Measurements from ENCODE around the gene TMEM120A.

The TMEM120A gene

DNA sequence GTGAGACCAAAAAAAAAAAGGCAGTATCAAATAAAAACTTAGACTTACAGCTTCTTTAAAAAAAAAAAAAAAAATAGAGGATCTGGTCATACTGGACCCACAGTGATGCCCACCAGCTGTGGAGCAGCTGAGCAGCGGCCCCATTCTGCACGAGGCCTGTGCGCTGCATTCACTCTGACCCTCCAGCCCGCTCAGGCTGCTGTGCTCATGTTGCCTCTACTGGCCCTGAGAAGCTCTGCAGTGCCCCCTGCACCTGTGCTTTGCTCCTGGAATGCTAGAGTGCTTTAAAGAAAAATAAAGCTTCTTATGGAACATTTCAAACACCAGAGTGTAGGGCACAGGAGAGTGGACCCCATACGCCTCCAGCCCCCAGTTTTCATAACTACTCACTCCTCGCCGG lies 33.2 kb downstream of the TMEM120A start:
- Histone ChIP-seq H3K79me2 (ENCODE audit: insufficient read depth, low read length) (no peaks in the 10 kb centered on the region), H3K9me3 (ENCODE audit: insufficient read depth, low read depth, low read length) (no peaks in the 10 kb centered on the region), H3K4me3 (ENCODE audit: low read length, poor library complexity, severe bottlenecking) (no peak overlapping the region), H2AFZ (ENCODE audit: low read length) (no peak overlapping the region), H3K4me1 (ENCODE audit: insufficient read depth, low read length, poor library complexity, severe bottlenecking) (no peaks in the 10 kb centered on the region), H3F3A (ENCODE audit: low read depth) (no peaks in the 10 kb centered on the region), H4K20me1 (ENCODE audit: insufficient read depth, low read length, poor library complexity, severe bottlenecking) (no peaks in the 10 kb centered on the region), H3K9me2 (replicated peaks; ENCODE audit: low read depth, low read length) (no peaks in the 10 kb centered on the region), H3K9ac (ENCODE audit: low read depth, low read length, poor library complexity, severe bottlenecking) (no peak overlapping the region), H3K27me3 (ENCODE audit: insufficient read depth, low read length, poor library complexity, severe bottlenecking) (no peaks in the 10 kb centered on the region), H3K36me3 (ENCODE audit: insufficient read depth, low read length) (peaks cover 7% of the 10 kb centered on the region; the same call in 1 of the 2 replicates), H3K4me2 (ENCODE audit: low read depth, low read length, poor library complexity, severe bottlenecking) (no peak overlapping the region)
- TF ChIP-seq EZH2phosphoT487 (IDR thresholded peaks at IDR 0.05; ENCODE audit: borderline replicate concordance) = no peak
- TF ChIP-seq, protein P1, sequence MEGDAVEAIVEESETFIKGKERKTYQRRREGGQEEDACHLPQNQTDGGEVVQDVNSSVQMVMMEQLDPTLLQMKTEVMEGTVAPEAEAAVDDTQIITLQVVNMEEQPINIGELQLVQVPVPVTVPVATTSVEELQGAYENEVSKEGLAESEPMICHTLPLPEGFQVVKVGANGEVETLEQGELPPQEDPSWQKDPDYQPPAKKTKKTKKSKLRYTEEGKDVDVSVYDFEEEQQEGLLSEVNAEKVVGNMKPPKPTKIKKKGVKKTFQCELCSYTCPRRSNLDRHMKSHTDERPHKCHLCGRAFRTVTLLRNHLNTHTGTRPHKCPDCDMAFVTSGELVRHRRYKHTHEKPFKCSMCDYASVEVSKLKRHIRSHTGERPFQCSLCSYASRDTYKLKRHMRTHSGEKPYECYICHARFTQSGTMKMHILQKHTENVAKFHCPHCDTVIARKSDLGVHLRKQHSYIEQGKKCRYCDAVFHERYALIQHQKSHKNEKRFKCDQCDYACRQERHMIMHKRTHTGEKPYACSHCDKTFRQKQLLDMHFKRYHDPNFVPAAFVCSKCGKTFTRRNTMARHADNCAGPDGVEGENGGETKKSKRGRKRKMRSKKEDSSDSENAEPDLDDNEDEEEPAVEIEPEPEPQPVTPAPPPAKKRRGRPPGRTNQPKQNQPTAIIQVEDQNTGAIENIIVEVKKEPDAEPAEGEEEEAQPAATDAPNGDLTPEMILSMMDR (conservative IDR thresholded peaks at IDR 0.05; ENCODE audit: low read length) = peak; percentile 23; the same call in 1 of the 2 replicates

DNA sequence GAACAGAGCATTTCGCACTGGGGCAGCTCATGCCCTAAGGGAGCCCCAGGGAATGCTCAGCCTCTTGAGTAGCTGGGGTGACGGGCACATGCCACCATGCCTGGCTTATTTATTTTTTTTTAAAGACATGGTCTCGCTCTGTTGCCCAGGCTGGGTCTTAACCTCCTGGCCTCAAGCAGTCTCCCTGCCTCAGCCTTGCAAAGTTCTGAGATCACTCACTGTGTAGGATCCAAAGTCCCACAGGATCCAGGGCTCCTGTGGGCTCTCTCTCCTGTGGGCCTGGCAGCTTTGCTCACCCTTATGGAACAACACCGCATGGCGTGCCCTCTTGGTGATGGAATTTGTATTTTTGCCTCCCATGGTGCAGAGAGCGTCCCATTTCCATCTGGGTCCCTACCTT lies 34.0 kb downstream of the TMEM120A start:
- H4K20me1 ChIP-seq (ENCODE audit: insufficient read depth, low read length, poor library complexity, severe bottlenecking) = no peaks in the 10 kb centered on the region
- no peak overlapping the region for H3K4me3 ChIP-seq (ENCODE audit: low read length, poor library complexity, severe bottlenecking)
- no peaks in the 10 kb centered on the region for H3K4me1 ChIP-seq (ENCODE audit: insufficient read depth, low read length, poor library complexity, severe bottlenecking)
- H3F3A ChIP-seq (ENCODE audit: low read depth) = no peaks in the 10 kb centered on the region
- no peaks in the 10 kb centered on the region for H3K9me2 ChIP-seq (replicated peaks; ENCODE audit: low read depth, low read length)
- no peak overlapping the region for H2AFZ ChIP-seq (ENCODE audit: low read length)
- TF ChIP-seq EZH2phosphoT487 (IDR thresholded peaks at IDR 0.05; ENCODE audit: borderline replicate concordance) = no peak
- TF ChIP-seq, protein P1 (conservative IDR thresholded peaks at IDR 0.05; ENCODE audit: low read length) = no peak
- no peaks in the 10 kb centered on the region for H3K9me3 ChIP-seq (ENCODE audit: insufficient read depth, low read depth, low read length)
- no peaks in the 10 kb centered on the region for H3K27me3 ChIP-seq (ENCODE audit: insufficient read depth, low read length, poor library complexity, severe bottlenecking)
- no peak overlapping the region for H3K4me2 ChIP-seq (ENCODE audit: low read depth, low read length, poor library complexity, severe bottlenecking)
- peaks cover 15% of the 10 kb centered on the region; the same call in 1 of the 2 replicates for H3K36me3 ChIP-seq (ENCODE audit: insufficient read depth, low read length)
- H3K9ac ChIP-seq (ENCODE audit: low read depth, low read length, poor library complexity, severe bottlenecking) = no peak overlapping the region
- no peaks in the 10 kb centered on the region for H3K79me2 ChIP-seq (ENCODE audit: insufficient read depth, low read length)

DNA sequence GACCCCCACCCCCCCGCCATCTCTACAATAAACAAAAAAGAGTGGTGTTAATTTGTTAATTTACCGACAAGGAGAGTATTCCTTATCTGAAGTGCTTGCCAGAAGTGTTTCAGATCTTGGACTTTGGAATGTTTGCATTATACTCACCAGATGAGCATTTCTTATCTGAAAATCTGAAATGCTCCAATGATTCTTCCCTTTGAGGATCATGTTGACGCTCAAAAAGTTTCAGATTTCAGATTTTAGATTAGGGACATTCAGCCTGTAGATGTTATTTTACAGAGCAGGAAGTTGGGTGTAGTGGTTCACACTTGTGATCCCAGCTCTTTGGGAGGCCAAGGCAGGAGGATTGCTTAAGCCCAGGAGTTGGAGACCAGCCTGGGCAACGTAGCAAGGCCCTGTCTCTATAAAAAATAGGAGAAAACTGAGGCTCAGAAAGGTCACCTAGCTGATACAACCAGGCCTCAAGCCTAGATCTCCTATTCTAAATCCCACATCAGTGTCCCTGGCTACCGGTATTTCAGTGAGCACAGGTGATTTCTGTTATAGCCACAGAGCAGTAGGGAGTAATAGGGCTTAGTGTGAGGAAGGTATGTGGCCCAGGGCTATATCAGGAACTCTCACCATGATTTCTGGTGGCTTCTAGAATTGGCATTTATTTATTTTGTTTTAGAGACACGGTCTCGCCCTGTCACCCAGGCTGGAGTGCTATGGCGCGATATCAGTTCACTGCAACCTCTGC lies 35.4 kb downstream of the TMEM120A start:
- Histone ChIP-seq H3F3A (ENCODE audit: low read depth) (no peaks in the 10 kb centered on the region), H3K4me2 (ENCODE audit: low read depth, low read length, poor library complexity, severe bottlenecking) (no peak overlapping the region), H2AFZ (ENCODE audit: low read length) (no peak overlapping the region), H3K9me3 (ENCODE audit: insufficient read depth, low read depth, low read length) (no peaks in the 10 kb centered on the region), H3K9ac (ENCODE audit: low read depth, low read length, poor library complexity, severe bottlenecking) (no peak overlapping the region), H3K36me3 (ENCODE audit: insufficient read depth, low read length) (peaks cover 19% of the 10 kb centered on the region; the same call in 1 of the 2 replicates), H3K9me2 (replicated peaks; ENCODE audit: low read depth, low read length) (no peaks in the 10 kb centered on the region), H3K4me3 (ENCODE audit: low read length, poor library complexity, severe bottlenecking) (no peak overlapping the region), H3K79me2 (ENCODE audit: insufficient read depth, low read length) (no peaks in the 10 kb centered on the region), H3K27me3 (ENCODE audit: insufficient read depth, low read length, poor library complexity, severe bottlenecking) (no peaks in the 10 kb centered on the region), H3K4me1 (ENCODE audit: insufficient read depth, low read length, poor library complexity, severe bottlenecking) (no peaks in the 10 kb centered on the region), H4K20me1 (ENCODE audit: insufficient read depth, low read length, poor library complexity, severe bottlenecking) (no peaks in the 10 kb centered on the region)
- TF ChIP-seq, protein P1 (conservative IDR thresholded peaks at IDR 0.05; ENCODE audit: low read length) = no peak
- TF ChIP-seq EZH2phosphoT487 (IDR thresholded peaks at IDR 0.05; ENCODE audit: borderline replicate concordance) = no peak

Measured in Loucy (cell line).